Natural killer cell treated with Interleukin-12 subunit alpha and Interleukin-12 subunit beta and Interleukin-15 and Interleukin-18, amount 100 ng/mL, for 72 hours (primary cell): ENCODE data around the gene PRSS53. TPM values are rescaled to one million over a fixed set of nuclear protein-coding genes. Genes with fewer than 3 reads are reported as not detected.
"Not testable (repeated sequence)": the region's sequence is repeated elsewhere in the genome, so short reads cannot be mapped to it uniquely, and the experiment has no call there.

Source experiments
- ATAC-seq, 2 donors: fragments of 150-1000 bp; cut with Tn5 transposase in 1 of 2; sonication (Bioruptor Pico), chemical (Tn5 transposase) in 1 of 2; 2 replicates each; pipeline ENCODE4 v1.10.0; 2021
- DNase-seq: peaks from one replicate; pipeline ENCODE4 v3.0.0; 2022; ENCODE audit warnings: low spot score
- H3K27ac Mint-ChIP-seq, 2 donors: 1 replicate in 1 of 2; 2 replicates in 1 of 2; pipeline ENCODE4 v1.8.0; 2022; ENCODE audit warnings: mixed read lengths in 2 of 2, mild to moderate bottlenecking in 1 of 2, moderate library complexity in 1 of 2
- H3K27me3 Mint-ChIP-seq, 2 donors: 1 replicate in 1 of 2; 2 replicates in 1 of 2; pipeline ENCODE4 v1.8.0; 2022; ENCODE audit warnings: mixed read lengths in 2 of 2
- H3K36me3 Mint-ChIP-seq: one replicate; pipeline ENCODE4 v1.8.0; 2022; ENCODE audit warnings: mixed read lengths
- H3K4me1 Mint-ChIP-seq, 2 donors: 1 replicate in 1 of 2; 2 replicates in 1 of 2; pipeline ENCODE4 v1.8.0; 2022; ENCODE audit warnings: low read depth in 2 of 2, mixed read lengths in 2 of 2, mild to moderate bottlenecking in 1 of 2
- H3K4me3 Mint-ChIP-seq: one replicate; pipeline ENCODE4 v1.8.0; 2022; ENCODE audit warnings: mixed read lengths
- H3K9me3 Mint-ChIP-seq: 2 replicates; pipeline ENCODE4 v1.8.0; 2022; ENCODE audit warnings: mixed read lengths
- total RNA-seq, 2 donors: library from RNA; stranded (reverse); gene quantifications; one replicate each; pipeline ENCODE4 v1.2.3, GENCODE V29; 2022

The PRSS53 gene
- 1 to 10 TPM; 4.1 to 5.1 TPM for total RNA-seq

DNA sequence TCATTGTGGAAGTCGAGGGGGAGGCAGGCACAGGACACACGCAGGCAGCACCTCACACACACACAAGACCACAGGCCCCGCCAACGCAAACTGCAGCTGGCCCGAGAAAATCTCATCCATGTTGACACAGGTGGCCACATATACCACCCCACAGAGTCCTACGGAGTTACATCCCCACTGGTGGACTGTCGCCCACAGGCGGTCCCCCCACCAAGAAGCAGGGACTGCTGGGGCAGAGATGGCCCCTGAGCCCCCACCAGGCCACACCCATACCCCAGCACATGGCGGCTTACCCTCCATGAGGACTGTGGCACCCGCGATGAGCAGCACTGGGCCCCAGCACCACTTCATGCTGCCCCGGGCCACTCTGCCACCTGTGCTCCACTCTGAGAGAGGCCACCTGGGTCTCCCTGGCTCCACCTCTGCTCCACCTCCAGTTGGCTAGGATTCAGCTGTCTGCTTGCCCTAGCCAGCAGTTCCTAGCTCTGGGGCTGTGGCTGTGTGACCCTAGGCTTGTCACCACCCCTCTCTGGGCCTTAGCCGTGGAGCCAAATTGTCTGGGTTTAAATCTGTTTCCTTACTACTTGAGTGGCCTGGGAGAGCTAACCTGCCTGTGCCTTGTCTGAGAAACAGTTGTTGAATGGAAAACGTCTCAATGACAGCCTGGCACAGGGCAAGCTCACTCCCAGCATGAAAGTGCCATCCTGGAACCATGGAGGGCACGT lies at the start of gene PRSS53:
Gene PRSS53, minus strand, starts transcription at position 485 of the 725 bp plus-strand sequence. Its CDS starts 134 bp downstream, at position 351.
- ATAC-seq (no peak), DNase-seq (no peak)
- H3K4me3 Mint-ChIP-seq, result no peak within 1 kb of the TSS
- H3K27ac Mint-ChIP-seq, result peak within 1 kb of the TSS in 1 of 2 donors; percentile 63
- H3K27me3 Mint-ChIP-seq, result no peaks in the 10 kb centered on the region
- no peaks in the 10 kb centered on the region for H3K9me3 Mint-ChIP-seq
- peaks cover 0 to 10% of the 10 kb centered on the region in 2 donors for H3K4me1 Mint-ChIP-seq
- H3K36me3 Mint-ChIP-seq, result no peaks in the 10 kb centered on the region

DNA sequence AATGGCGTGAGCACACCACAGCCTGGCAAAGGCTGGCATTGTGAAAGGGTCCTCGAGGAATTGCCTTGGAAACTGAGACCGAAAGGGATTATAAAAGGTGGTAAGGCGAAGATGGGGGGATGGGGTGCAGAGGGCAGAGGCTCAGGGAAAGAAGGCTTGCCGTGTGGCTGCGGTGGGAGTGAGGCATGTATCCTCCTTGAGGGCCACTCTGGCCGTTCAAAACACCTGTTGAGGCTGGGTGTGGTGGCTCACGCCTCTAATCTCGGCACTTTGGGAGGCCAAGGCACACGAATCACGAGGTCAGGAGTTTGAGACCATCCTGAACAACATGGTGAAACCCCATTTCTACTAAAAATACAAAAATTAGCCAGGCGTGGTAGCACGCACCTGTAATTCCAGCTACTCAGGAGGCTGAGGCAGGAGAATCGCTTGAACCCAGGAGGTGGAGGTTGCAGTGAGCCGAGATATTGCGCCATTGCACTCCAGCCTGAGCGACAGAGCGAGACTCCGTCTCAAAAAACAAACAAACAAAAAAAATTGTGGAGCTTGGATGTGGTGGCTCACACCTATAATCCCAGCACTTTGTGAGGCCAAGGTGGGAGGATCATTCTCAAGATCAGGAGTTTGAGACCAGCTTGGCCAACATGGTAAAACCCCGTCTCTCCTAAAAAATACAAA lies 48.2 kb upstream of the PRSS53 start:
- not testable (repeated sequence) for H3K9me3 Mint-ChIP-seq, H3K4me1 Mint-ChIP-seq, DNase-seq

DNA sequence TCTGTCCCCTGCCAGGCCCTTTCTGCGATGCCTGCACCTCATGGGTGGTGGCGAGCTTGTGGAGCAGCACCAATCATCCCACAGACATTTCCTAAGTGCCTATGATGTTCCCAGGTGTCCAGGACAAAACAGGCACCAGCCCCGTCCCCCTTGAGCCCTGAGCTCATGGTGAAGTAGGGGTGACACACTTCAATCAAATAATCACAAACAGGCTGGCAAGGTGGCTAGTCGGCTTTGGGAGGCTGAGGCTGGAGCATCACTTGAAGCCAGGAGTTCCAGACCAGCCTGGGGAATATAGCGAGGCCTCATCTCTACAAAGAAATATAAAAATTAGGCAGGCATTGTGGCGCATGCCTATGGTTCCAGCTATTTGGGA lies 47.5 kb upstream of the PRSS53 start:
- Mint-ChIP-seq H3K9me3 (no peaks in the 10 kb centered on the region), H3K27me3 (no peaks in the 10 kb centered on the region), H3K4me1 (no peaks in the 10 kb centered on the region), H3K4me3 (no peak overlapping the region), H3K36me3 (no peaks in the 10 kb centered on the region), H3K27ac (no peak overlapping the region)
- DNase-seq, result no peak
- no peak for ATAC-seq

More for the DNA sequence above, 48.2 kb upstream of the PRSS53 start:
- H3K4me3 Mint-ChIP-seq, H3K36me3 Mint-ChIP-seq, H3K27ac Mint-ChIP-seq, H3K27me3 Mint-ChIP-seq, ATAC-seq: not testable (repeated sequence)

DNA sequence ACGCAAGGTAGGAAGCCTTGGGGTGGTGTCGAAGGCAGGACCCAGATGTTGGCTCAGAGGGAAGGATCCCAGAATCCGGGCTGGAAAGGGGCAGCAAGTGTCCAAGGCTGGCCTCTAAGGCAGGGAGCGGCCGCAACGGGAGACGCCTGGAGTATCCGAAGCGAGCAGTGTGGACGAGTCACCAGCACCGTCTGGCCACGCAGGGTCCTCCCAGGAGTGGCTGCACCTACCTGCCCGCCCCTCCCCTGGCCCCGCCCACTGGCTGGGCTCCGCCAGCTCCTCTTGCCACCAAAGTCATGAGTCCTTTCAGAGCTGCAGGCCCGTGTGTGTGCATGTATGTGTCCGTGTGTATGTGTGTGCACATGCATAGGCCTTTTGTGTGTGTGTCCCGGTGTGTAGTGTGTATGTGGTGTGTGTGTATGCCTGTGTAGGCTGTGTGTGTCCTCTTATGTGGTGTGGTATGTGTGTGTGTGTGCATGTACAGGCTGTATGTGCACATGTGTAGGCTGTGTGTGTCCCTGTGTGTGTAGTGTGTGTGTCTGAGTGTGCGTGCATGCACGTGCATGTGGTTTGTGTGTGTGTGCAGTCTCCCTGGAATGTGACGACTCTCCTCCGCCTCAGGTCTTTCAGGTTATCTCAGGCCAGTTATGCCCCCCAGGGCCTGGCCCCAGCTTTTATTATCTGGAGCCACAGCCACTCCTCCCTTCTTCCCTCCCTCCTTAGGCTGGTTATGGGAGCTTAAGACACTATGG lies 47.0 kb upstream of the PRSS53 start, which contains the start of gene PRSS8:
Gene PRSS8, minus strand, starts transcription at position 193 of the 752 bp plus-strand sequence. CDS start 229 bp downstream, outside the sequence.
- DNase-seq, result no peak
- no peak for ATAC-seq
- Mint-ChIP-seq H3K27ac (no peak within 1 kb of the TSS), H3K27me3 (no peaks in the 10 kb centered on the region), H3K36me3 (no peaks in the 10 kb centered on the region), H3K9me3 (no peaks in the 10 kb centered on the region), H3K4me1 (no peaks in the 10 kb centered on the region), H3K4me3 (no peak within 1 kb of the TSS)

DNA sequence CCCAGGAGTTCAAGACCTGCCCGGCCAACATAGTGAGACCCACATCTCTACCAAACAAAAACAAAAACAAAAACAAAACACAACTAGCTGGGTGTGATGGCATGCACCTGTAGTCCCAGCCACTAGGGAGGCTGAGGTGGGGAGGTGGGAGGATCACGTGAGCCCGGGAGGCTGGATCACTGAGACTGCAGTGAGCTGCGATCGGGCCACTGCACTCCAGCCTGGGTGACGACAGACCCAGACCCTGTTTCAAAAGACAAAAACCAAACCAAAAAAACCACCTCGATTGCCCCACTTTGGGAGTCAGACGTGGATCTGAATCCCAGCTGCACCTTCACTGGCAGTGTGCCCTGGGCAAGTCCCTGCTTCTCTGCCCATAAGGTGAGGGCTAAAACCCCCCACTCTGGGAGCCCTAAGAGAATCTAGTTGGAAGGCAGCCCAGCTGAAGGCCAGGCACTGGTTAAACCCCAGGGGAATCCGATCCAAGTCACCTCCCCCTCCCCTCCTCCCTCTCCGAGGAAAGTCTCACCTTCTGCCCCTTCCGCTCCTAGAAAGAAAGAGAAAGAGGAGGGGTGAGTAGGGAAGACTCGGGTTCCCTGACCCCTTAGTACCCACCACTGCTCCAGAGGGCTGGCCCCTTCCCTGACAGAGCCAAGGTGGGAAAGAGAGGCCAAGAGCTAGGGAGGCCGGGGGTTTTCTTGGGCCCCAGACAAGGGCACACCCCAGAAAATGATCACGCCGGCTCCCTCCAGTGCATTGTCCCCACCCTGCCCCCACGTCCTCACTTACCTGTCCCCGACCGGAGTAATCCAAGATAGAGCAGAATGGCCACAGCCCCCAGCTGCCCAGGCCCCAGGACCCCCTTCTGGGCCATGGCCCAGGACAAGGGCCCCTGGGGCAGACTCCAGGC lies 46.1 kb upstream of the PRSS53 start:
- H3K36me3 Mint-ChIP-seq, result no peaks in the 10 kb centered on the region
- H3K4me1 Mint-ChIP-seq, result no peaks in the 10 kb centered on the region
- no peaks in the 10 kb centered on the region for H3K9me3 Mint-ChIP-seq
- DNase-seq (no peak), ATAC-seq (no peak)
- H3K27me3 Mint-ChIP-seq, result no peaks in the 10 kb centered on the region
- H3K27ac Mint-ChIP-seq, result no peak overlapping the region
- H3K4me3 Mint-ChIP-seq, result no peak overlapping the region

DNA sequence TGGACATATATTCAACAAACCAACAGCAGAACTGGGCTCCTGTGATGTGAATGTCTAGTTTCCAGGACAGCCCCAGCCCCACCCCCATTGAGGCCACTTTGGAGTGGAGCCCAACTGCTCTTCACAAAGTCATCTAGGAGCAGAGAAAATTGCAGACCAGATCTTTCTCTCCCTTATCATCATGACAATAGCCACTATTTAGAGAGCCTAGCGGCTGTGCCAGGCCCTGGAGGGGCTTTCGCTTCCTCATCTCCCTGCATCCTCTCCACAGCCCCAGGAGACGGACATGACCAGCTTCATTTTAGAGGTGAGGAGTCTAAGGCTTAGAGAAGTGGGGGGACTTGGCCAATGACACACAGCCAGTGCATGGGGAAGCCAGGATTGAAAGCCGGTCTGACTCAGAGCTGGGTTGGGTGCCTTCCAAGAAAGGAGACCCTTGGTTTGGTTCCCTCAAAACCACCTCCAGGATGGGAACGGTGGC lies 45.4 kb upstream of the PRSS53 start:
- H3K27ac Mint-ChIP-seq, result no peak overlapping the region

GRCh38 chr16:31133046-31133501 lies 44.3 kb upstream of the PRSS53 start:
- Mint-ChIP-seq H3K4me3 (no peak overlapping the region), H3K4me1 (peaks cover 0 to 7% of the 10 kb centered on the region in 2 donors), H3K9me3 (no peaks in the 10 kb centered on the region), H3K27ac (no peak overlapping the region), H3K27me3 (no peaks in the 10 kb centered on the region), H3K36me3 (no peaks in the 10 kb centered on the region)
- DNase-seq (no peak), ATAC-seq (no peak)

More for the DNA sequence above, 45.4 kb upstream of the PRSS53 start:
- Mint-ChIP-seq H3K27me3 (no peaks in the 10 kb centered on the region), H3K36me3 (no peaks in the 10 kb centered on the region), H3K9me3 (no peaks in the 10 kb centered on the region), H3K4me3 (no peak overlapping the region), H3K4me1 (no peaks in the 10 kb centered on the region)
- no peak for ATAC-seq
- no peak for DNase-seq

GRCh38 chr16:31132303-31132979 lies 43.7 kb upstream of the PRSS53 start:
- Mint-ChIP-seq H3K36me3 (no peaks in the 10 kb centered on the region), H3K27ac (no peak overlapping the region), H3K9me3 (no peaks in the 10 kb centered on the region), H3K27me3 (no peaks in the 10 kb centered on the region), H3K4me1 (peaks cover 0 to 10% of the 10 kb centered on the region in 2 donors), H3K4me3 (no peak overlapping the region)
- ATAC-seq (no peak), DNase-seq (no peak)

DNA sequence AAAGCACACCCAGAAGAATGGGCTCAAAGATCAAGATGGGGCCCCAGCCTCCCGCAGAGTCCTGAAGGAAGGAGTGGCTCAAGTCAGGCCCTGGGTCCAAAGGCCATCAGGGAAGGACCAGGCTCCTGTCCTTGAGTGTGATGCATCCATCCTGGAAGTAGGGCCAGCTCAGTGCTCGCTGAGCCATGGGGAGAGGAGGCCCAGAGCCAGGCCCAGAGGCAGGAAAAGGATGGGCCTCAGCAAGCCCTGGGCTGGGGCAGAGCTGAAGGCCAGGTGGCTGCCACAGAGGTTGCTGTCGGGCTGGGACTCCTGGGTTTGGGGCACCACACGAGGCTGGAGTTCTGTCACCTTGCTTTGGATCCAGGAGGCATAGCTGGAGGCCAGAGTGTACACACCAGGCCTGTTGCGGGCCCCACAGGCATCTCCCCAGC lies 43.1 kb upstream of the PRSS53 start:
- Mint-ChIP-seq H3K4me1 (peaks cover 0 to 10% of the 10 kb centered on the region in 2 donors), H3K27ac (no peak overlapping the region), H3K36me3 (no peaks in the 10 kb centered on the region), H3K4me3 (no peak overlapping the region), H3K9me3 (no peaks in the 10 kb centered on the region), H3K27me3 (no peaks in the 10 kb centered on the region)
- DNase-seq, result no peak
- no peak for ATAC-seq

DNA sequence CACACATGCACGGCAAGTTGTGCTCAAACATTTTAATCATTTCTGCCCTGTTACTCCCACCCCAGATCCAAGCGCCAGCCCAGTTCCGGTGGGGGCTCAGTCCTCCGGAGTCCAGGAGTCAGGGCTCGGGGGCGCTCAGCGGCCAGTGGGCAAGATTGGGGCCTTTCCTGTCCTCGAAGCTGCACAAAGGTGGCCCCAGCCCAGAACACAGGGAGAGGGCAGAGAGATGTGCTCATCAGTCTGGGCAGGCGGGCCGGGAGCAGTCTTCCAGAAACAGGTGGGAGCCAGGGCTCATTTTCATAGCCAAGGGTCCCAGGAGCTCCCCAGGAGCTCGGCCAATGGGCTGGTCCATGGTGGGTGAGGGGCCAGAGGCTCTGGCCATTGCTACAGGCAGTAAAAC lies 42.7 kb upstream of the PRSS53 start:
- Mint-ChIP-seq H3K4me1 (peaks cover 0 to 10% of the 10 kb centered on the region in 2 donors), H3K36me3 (no peaks in the 10 kb centered on the region), H3K9me3 (no peaks in the 10 kb centered on the region), H3K4me3 (no peak overlapping the region), H3K27ac (no peak overlapping the region), H3K27me3 (no peaks in the 10 kb centered on the region)
- ATAC-seq, result no peak
- DNase-seq, result no peak

DNA sequence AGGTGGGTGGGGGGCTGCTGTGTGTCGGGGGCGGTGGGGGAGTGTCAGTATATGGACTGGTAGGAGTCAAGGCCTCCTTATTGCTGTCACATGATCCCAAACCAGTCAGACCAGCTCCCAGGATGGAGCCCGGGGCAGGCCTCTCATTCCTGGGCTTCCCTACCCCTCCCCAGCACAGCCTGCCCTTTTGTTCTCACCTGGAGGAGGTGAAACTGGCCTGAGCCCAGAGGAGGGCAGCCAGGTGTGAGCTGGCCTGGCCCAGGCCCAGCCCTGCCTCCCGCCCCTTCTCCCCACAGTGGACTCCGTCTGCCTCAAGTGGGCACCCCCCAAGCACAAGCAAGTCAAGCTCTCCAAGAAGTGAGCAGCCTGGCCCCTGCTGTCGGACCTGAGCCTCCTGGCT lies 42.2 kb upstream of the PRSS53 start:
- peaks cover 3 to 14% of the 10 kb centered on the region in 2 donors for H3K4me1 Mint-ChIP-seq

GRCh38 chr16:31130336-31130891 lies 41.7 kb upstream of the PRSS53 start:
- peaks cover 6 to 14% of the 10 kb centered on the region in 2 donors for H3K4me1 Mint-ChIP-seq
- no peaks in the 10 kb centered on the region for H3K9me3 Mint-ChIP-seq
- no peaks in the 10 kb centered on the region for H3K36me3 Mint-ChIP-seq
- no peak overlapping the region for H3K4me3 Mint-ChIP-seq
- no peaks in the 10 kb centered on the region for H3K27me3 Mint-ChIP-seq
- no peak overlapping the region for H3K27ac Mint-ChIP-seq
- DNase-seq (no peak), ATAC-seq (no peak)

More for the DNA sequence above, 42.2 kb upstream of the PRSS53 start:
- Mint-ChIP-seq H3K27ac (no peak overlapping the region), H3K9me3 (no peaks in the 10 kb centered on the region), H3K27me3 (no peaks in the 10 kb centered on the region), H3K36me3 (no peaks in the 10 kb centered on the region), H3K4me3 (no peak overlapping the region)
- DNase-seq, result no peak
- ATAC-seq, result no peak
